Uterus (tissue), 4 donors: ENCODE results near the gene BMPR2. TPM values are rescaled to one million over a fixed set of nuclear protein-coding genes. Genes with fewer than 3 reads are reported as not detected.
"Not testable (repeated sequence)": the region's sequence is repeated elsewhere in the genome, so short reads cannot be mapped to it uniquely, and the experiment has no call there.

Source experiments
- DNase-seq, 2 donors: peaks; one replicate each; pipeline ENCODE4 v3.0.0-alpha.2; 2019 to 2020
- H3K27ac ChIP-seq, 2 donors: fragments of 200-600 bp; sonication (generic); 1 replicate in 1 of 2; 2 replicates in 1 of 2; pipeline ENCODE4 v1.5.1; 2016 to 2018
- H3K27me3 ChIP-seq, 2 donors: fragments of 200-600 bp; sonication (generic); one replicate each; pipeline ENCODE4 v1.5.1; 2018 to 2019; ENCODE audit warnings: control low read depth in 1 of 2
- H3K36me3 ChIP-seq, 2 donors: fragments of 200-600 bp; sonication (generic); one replicate each; pipeline ENCODE4 v1.5.1; 2019; ENCODE audit warnings: control low read depth in 1 of 2
- H3K4me1 ChIP-seq, 2 donors: fragments of 200-600 bp; sonication (generic); one replicate each; pipeline ENCODE4 v1.5.1; 2018 to 2019; ENCODE audit warnings: control low read depth in 1 of 2
- H3K4me3 ChIP-seq, 2 donors: fragments of 200-600 bp; sonication (generic); 1 replicate in 1 of 2; 2 replicates in 1 of 2; pipeline ENCODE4 v1.5.1; 2018 to 2019; ENCODE audit warnings: mild to moderate bottlenecking in 1 of 2
- H3K9me3 ChIP-seq, 2 donors: fragments of 200-600 bp; sonication (generic); one replicate each; pipeline ENCODE4 v1.5.1; 2019; ENCODE audit warnings: control low read depth in 1 of 2
- CTCF ChIP-seq, 4 experiments: fragments of 200-600 bp in 2 of 4; fragments of 450-650 bp in 2 of 4; sonication (generic) in 2 of 4; IDR thresholded peaks; one replicate each; pipeline ENCODE4 v1.5.1; 2016 to 2019; ENCODE audit warnings: antibody characterized with exemption in 4 of 4, mild to moderate bottlenecking in 2 of 4, moderate library complexity in 1 of 4
- POLR2A ChIP-seq, 2 donors: fragments of 450-650 bp; IDR thresholded peaks; one replicate each; pipeline ENCODE4 v1.6.1; 2016; ENCODE audit warnings: antibody characterized with exemption in 2 of 2, mild to moderate bottlenecking in 1 of 2, moderate library complexity in 1 of 2
- intact Hi-C: fragments of 100-400 bp; cut with DNase I; formaldehyde crosslinking; loops from one replicate; pipeline ENCODE4 v1.15.1; 2023; ENCODE audit warnings: low total_unique reads
- total RNA-seq, 4 donors: library from RNA; depleted of rRNA in 3 of 4; stranded (reverse); fragments of >200 nt in 3 of 4; gene quantifications; one replicate each; pipeline versions ENCODE4 v1.1.0 to v1.2.4, GENCODE V29; 2014 to 2023
- donor health status: DM: yes; HTN: yes; CAD: no.

Gene BMPR2
- total RNA-seq, 4 donors from 2014 or later = 38.7 to 101 (median 62.3) TPM

- no peaks in the 10 kb centered on the region for H3K9me3 ChIP-seq
- no peak overlapping the region for H3K27ac ChIP-seq
- TF ChIP-seq POLR2A (IDR thresholded peaks at IDR 0.05) (no peak), CTCF (IDR thresholded peaks at IDR 0.05) (no peak)
- intact Hi-C loops = no loop called here
- H3K36me3 ChIP-seq = no peaks in the 10 kb centered on the region
- H3K4me1 ChIP-seq = peaks cover 0 to 5% of the 10 kb centered on the region in 2 donors
- no peak overlapping the region for H3K4me3 ChIP-seq
- no peaks in the 10 kb centered on the region for H3K27me3 ChIP-seq
- DNase-seq = no peak
These were observed 169.4 kb downstream of the BMPR2 start for GRCh38 chr2:202545523-202545922.

GRCh38 chr2:202545931-202546330 lies 169.8 kb downstream of the BMPR2 start:
- peaks cover 0 to 5% of the 10 kb centered on the region in 2 donors for H3K4me1 ChIP-seq
- H3K27ac ChIP-seq = no peak overlapping the region
- TF ChIP-seq CTCF (IDR thresholded peaks at IDR 0.05) = no peak
- no peaks in the 10 kb centered on the region for H3K36me3 ChIP-seq
- no peak for DNase-seq
- H3K27me3 ChIP-seq = no peaks in the 10 kb centered on the region
- intact Hi-C loops = no loop called here
- no peak overlapping the region for H3K4me3 ChIP-seq
- no peaks in the 10 kb centered on the region for H3K9me3 ChIP-seq

GRCh38 chr2:202546499-202547141 lies 170.5 kb downstream of the BMPR2 start:
- H3K27me3 ChIP-seq, DNase-seq, intact Hi-C loops, H3K27ac ChIP-seq, H3K9me3 ChIP-seq, H3K36me3 ChIP-seq, H3K4me1 ChIP-seq, H3K4me3 ChIP-seq: not testable (repeated sequence)

- Histone ChIP-seq H3K4me1 (no peaks in the 10 kb centered on the region), H3K4me3 (no peak overlapping the region), H3K36me3 (no peaks in the 10 kb centered on the region), H3K27me3 (no peaks in the 10 kb centered on the region), H3K9me3 (no peaks in the 10 kb centered on the region), H3K27ac (no peak overlapping the region)
- TF ChIP-seq CTCF (IDR thresholded peaks at IDR 0.05) (no peak), POLR2A (IDR thresholded peaks at IDR 0.05) (no peak)
- intact Hi-C loops = no loop called here
- DNase-seq = no peak
These were observed 172.1 kb downstream of the BMPR2 start for GRCh38 chr2:202548240-202548639.

- H3K9me3 ChIP-seq, H3K4me3 ChIP-seq, H3K36me3 ChIP-seq, intact Hi-C loops, H3K27me3 ChIP-seq, H3K27ac ChIP-seq, H3K4me1 ChIP-seq, DNase-seq: not testable (repeated sequence)
These were observed 174.9 kb downstream of the BMPR2 start for GRCh38 chr2:202551000-202551399.

- no peaks in the 10 kb centered on the region for H3K27me3 ChIP-seq
- H3K4me3 ChIP-seq = no peak overlapping the region
- intact Hi-C loops = no loop called here
- H3K4me1 ChIP-seq = no peaks in the 10 kb centered on the region
- H3K36me3 ChIP-seq = no peaks in the 10 kb centered on the region
- TF ChIP-seq CTCF (IDR thresholded peaks at IDR 0.05) = no peak
- no peak for TF ChIP-seq POLR2A (IDR thresholded peaks at IDR 0.05)
- no peaks in the 10 kb centered on the region for H3K9me3 ChIP-seq
- no peak for DNase-seq
- H3K27ac ChIP-seq = no peak overlapping the region
These were observed 179.2 kb downstream of the BMPR2 start for GRCh38 chr2:202555356-202555755.
